IPS DF 19.7 (cell line): Measurements from ENCODE around the gene CHRM5.

Experiments used
- DNase-seq: peaks from one replicate; pipeline ENCODE4 v3.0.0-alpha.2; 2013; ENCODE audit warnings: low read depth, low spot score

CHRM5 gene

GRCh38 chr15:33968224-33968623 is at the start of gene CHRM5:
Gene CHRM5 (plus strand): TSS chr15:33968497. CDS start chr15:34062718, 94,221 bp downstream.
- DNase-seq, result no peak

- DNase-seq, result no peak
Observed at GRCh38 chr15:33923446-33923845, 44.9 kb upstream of the CHRM5 start.

- DNase-seq, result no peak
Observed at GRCh38 chr15:33926260-33926659, 42.0 kb upstream of the CHRM5 start.

GRCh38 chr15:33932734-33933133 is 35.6 kb upstream of the CHRM5 start:
- DNase-seq, result no peak

GRCh38 chr15:33934396-33934795 is 33.9 kb upstream of the CHRM5 start:
- DNase-seq, result no peak

GRCh38 chr15:33934921-33935320 is 33.4 kb upstream of the CHRM5 start:
- no peak for DNase-seq

GRCh38 chr15:33941279-33942063 is 26.8 kb upstream of the CHRM5 start:
- DNase-seq, result no peak

GRCh38 chr15:33946152-33946551 is 22.1 kb upstream of the CHRM5 start:
- no peak for DNase-seq

GRCh38 chr15:33955945-33956344 is 12.4 kb upstream of the CHRM5 start:
- DNase-seq, result no peak

GRCh38 chr15:33956397-33956796 is 11.9 kb upstream of the CHRM5 start:
- DNase-seq, result no peak

GRCh38 chr15:33959844-33960548 is 8.3 kb upstream of the CHRM5 start:
- DNase-seq, result no peak

- DNase-seq, result no peak
Observed at GRCh38 chr15:33960549-33960935, 7.8 kb upstream of the CHRM5 start.

GRCh38 chr15:33963831-33964664 is 4.2 kb upstream of the CHRM5 start:
- no peak for DNase-seq

- no peak for DNase-seq
Observed at GRCh38 chr15:33964665-33965040, 3.6 kb upstream of the CHRM5 start.

GRCh38 chr15:33968821-33969220 is 524 bp downstream of the CHRM5 start:
- no peak for DNase-seq

- no peak for DNase-seq
Observed at GRCh38 chr15:33971811-33972210, 3.5 kb downstream of the CHRM5 start.

GRCh38 chr15:33975022-33975565 is 6.8 kb downstream of the CHRM5 start:
- no peak for DNase-seq

GRCh38 chr15:33980159-33980558 is 11.9 kb downstream of the CHRM5 start:
- no peak for DNase-seq

GRCh38 chr15:33982516-33982915 is 14.2 kb downstream of the CHRM5 start:
- DNase-seq, result no peak

GRCh38 chr15:33985287-33985686 is 17.0 kb downstream of the CHRM5 start:
- no peak for DNase-seq

GRCh38 chr15:33985751-33986150 is 17.5 kb downstream of the CHRM5 start:
- no peak for DNase-seq

GRCh38 chr15:33987444-33987843 is 19.1 kb downstream of the CHRM5 start:
- DNase-seq, result no peak
